T-helper 2 cell (primary cell): Measurements from ENCODE around the gene MRGPRF.
"Not testable (repeated sequence)": the region's sequence is repeated elsewhere in the genome, so short reads cannot be mapped to it uniquely, and the experiment has no call there.

Experiments
- DNase-seq, 5 experiments: peaks; one replicate each; pipeline versions ENCODE4 v3.0.0 to v3.0.0-alpha.2; 2012 to 2022

Gene MRGPRF

GRCh38 chr11:68980776-68981065 lies 32.3 kb downstream of the MRGPRF start, which contains the start of gene MRGPRD:
Gene MRGPRD (minus strand): TSS chr11:68980986. CDS start chr11:68980986, 0 bp downstream.
- DNase-seq = no peak

- no peak for DNase-seq
Observed at GRCh38 chr11:68979931-68980775, 32.9 kb downstream of the MRGPRF start.

DNA sequence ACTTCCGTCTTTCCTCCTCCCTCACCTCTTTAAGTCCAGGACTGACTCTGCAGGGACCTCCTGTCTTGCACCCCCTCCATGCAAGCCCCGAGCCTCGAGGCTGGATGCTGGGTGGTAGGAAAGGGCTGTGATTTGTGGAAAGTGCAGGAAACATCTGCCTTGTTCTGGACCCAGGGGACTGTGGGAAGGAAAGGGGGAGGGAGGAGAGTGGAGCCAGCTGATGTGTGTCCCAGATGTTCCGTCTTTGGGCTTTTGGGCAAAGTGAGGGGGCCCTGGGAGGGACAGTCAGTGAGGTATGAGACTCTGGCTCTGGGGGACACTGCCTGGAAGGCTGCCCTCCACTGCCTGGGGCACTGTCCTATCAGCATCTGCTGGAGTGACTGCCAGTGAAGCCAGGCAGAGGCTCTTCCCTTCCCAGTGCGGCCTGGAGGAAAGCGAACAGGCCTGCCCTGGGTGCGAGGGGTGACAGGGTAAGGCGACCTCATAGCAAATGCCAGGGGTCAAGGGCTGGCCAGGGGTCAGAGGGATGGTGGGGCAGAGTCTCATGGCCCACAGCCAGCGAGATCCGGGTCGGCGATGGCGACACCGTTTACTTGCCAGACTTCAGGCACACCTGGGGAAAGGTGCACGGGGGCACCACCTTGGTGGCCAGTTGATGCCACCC lies 34.0 kb downstream of the MRGPRF start:
- no peak for DNase-seq

GRCh38 chr11:68978626-68978930 lies 34.5 kb downstream of the MRGPRF start:
- no peak for DNase-seq

GRCh38 chr11:68977781-68978625 lies 35.0 kb downstream of the MRGPRF start:
- DNase-seq = no peak

DNA sequence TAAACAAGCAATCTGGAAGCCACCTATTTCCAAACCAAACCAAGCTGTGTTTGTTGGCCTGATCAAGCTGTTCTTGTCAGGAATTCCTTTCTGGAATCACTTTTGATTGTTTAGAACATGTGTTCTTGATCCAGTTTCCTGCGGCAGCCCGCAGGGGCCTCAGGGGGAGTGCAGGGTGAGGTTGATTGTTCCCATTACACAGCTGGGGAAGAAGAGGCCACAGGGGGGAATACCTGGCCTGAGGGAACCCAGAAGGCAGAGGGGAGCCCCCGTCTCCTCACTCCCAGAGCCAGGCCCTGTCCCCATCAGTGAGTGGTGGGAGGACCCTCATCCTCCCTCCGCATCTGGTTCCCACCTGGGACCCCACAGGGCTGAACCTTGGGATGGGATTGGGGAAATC lies 36.5 kb downstream of the MRGPRF start:
- DNase-seq = no peak

- no peak for DNase-seq
Observed at GRCh38 chr11:68976095-68976494, 37.0 kb downstream of the MRGPRF start.

DNA sequence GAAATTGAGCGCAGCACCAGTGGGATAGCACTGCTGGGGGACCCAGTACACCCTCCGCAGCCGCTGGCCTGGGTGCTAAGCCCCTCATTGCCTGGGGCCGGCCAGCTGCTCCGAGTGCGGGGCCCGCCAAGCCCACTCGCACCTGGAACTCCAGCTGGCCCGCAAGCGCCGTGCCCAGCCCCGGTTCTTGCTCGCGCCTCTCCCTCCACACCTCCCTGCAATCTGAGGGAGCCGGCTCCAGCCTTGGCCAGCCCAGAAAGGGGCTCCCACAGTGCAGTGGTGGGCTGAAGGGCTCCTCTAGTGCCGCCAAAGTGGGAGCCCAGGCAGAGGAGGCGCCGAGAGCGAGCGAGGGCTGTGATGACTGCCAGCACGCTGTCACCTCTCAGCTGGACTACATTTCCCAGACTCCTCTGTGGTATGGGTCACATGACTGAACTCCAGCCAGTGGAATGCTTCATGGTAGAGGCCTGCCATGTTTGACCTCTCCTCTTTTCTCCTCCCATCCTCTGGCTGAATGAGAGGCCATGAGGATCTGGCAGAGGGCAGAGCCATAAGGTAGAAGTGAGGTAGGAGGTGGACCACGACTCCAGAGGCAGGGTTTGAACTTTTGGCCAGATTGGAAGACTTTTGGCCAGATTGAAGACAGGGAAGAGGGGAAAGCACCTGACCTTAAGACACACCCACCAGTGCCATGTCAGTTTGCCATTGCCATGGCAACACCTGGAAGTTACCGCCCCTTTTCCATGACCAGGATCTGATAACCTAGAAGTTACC lies 38.4 kb downstream of the MRGPRF start:
- peak in 1 of 5 experiments; percentile 54 for DNase-seq

GRCh38 chr11:68973706-68974105 lies 39.3 kb downstream of the MRGPRF start:
- not testable (repeated sequence) for DNase-seq

GRCh38 chr11:68973219-68973618 lies 39.8 kb downstream of the MRGPRF start:
- DNase-seq = no peak

GRCh38 chr11:68970921-68971636 lies 42.0 kb downstream of the MRGPRF start:
- no peak for DNase-seq

DNA sequence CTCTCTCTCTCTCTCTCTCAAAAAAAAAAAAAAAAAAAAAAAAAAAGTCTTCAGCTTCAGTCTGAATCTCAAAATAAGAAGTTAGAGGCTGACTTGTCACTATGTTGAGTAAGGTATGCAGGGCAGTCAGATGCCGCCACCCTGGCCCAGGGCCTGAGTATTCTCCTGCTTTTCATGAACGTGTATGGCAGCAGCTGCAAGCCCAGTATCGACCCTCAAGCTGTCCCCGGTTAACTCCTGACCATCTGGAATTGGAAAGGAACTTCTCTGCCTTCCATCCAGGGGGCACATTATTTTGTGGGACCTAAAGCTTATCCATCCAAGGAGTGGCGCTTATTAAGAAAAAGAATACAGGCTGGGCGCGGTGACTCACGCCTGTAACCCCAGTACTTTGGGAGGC lies 43.7 kb downstream of the MRGPRF start:
- no peak for DNase-seq

DNA sequence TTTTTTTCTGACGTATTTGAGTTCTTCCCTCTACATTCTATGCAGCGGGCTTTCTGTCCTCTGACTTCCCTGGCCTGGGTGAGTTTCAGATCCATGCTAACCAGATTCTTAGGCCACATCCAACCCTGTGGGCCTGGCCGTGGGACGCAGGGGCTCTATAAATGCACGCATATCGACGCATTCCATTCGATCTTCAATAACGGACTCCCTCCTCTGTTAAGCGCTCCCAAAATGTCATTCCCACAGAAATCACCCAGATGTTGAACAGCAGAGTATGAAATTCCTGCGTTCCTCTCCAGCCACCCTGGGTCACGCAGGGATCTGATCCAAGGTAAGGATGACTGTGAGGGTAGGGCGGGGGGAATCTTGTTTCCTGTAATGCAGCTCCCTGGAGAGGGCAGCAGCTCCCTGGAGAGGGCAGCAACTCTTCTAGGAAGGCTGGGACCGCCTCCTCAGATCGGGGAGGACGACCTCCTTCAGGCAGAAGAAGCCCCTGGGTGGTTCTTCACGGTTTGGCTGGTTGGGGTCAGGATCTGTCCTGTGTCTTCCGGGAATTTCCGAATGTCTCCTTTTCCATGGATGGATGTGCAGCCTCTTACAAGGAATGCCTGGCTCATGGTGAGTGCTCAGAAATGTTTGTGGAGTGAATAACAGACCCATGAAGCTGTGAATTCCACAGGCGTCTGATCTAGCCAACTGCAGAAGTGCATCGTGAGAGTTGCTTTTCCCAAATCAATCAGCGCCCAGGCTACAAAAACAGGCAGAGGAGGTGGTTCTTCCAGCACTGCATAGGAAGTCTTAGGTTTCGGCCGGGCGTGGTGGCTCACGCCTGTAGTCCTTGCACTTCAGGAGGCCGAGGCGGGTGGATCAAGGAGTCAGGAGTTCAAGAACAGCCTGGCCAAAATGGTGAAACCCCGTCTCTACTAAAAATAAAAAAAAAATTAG lies 44.5 kb downstream of the MRGPRF start:
- no peak for DNase-seq

- no peak for DNase-seq
Observed at GRCh38 chr11:68966894-68967780, 45.9 kb downstream of the MRGPRF start.

- peak in 1 of 5 experiments; percentile 94 for DNase-seq
Observed at GRCh38 chr11:68965901-68966853, 46.9 kb downstream of the MRGPRF start.

GRCh38 chr11:68963779-68964178 lies 49.3 kb downstream of the MRGPRF start:
- DNase-seq = no peak

DNA sequence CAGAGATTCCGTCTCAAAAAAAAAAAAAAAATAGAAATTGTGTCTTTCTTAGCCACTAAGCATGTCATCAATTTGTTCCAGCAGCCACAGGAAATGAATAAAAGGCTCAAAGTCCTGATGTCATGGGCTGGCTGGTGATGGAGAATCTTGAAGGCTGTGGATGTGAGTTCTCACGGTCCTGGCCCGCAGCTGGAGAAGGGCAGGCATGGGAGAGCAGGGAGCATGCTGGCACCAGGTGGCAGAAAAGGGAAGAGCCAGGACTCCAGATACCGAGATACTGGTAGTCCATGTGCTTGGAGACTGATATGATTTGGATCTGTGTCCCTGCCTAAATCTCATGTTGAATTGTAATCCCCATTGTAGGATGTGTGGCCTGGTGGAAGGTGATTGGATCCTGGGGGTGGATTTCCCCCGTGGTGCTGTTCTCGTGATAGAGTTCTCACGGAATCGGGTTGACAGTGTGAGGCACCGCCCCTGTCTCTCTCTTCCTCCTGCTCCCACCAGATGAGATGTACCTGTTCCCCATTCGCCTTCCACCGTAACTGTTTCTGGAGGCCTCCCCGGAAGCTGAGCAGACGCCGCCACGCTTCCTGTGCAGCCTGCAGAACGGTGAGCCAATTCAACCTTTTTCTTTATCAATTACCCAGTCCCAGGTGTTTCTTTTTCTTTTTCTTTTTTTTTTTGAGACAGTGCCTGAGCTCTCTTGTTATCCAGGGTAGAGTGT lies 50.4 kb downstream of the MRGPRF start:
- DNase-seq = peak in 4 of 5 experiments; percentile 4 to 78 (median 18)

DNA sequence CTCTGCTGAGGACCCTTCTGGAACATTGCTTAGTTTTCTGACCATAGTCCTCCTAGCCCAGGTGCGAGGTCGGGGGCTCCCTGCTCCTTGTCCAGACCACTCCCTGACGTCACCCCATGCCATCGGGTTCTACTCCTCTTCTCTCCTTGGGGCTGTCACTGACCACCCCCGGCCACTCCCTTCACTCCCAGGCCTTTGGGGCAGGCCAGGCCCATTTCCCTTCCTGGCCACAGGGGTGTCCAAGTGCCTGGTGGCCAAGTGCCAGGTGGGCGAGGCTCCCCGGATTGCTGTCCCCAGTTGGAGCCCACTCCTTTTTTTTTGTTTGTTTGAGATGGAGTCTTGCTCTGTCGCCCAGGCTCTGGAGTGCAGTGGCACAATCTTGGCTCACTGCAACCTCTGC lies 51.8 kb downstream of the MRGPRF start:
- no peak for DNase-seq
